HG03439 (cell line): ENCODE data around the gene NRXN2.

Source experiments
- ATAC-seq: cut with Tn5 transposase; IDR thresholded peaks from one replicate; pipeline ENCODE4 v1.9.1; 2021; ENCODE audit warnings: mild to moderate bottlenecking, moderate library complexity; ENCODE audit not compliant: unreplicated experiment

NRXN2 gene

GRCh38 chr11:64723117-64723906 lies at the start of gene NRXN2:
TSS of gene NRXN2 (minus strand) at chr11:64723197. CDS start at chr11:64713699, 9,498 bp downstream.
- ATAC-seq, result peak; percentile 85

GRCh38 chr11:64772303-64773018 lies 49.5 kb upstream of the NRXN2 start:
- no peak for ATAC-seq

GRCh38 chr11:64771861-64772260 lies 48.9 kb upstream of the NRXN2 start:
- ATAC-seq, result no peak

GRCh38 chr11:64770120-64770519 lies 47.1 kb upstream of the NRXN2 start:
- ATAC-seq, result no peak

GRCh38 chr11:64769283-64769682 lies 46.3 kb upstream of the NRXN2 start:
- no peak for ATAC-seq

- ATAC-seq, result no peak
These were observed 45.3 kb upstream of the NRXN2 start for GRCh38 chr11:64768300-64768694.

- no peak for ATAC-seq
These were observed 44.6 kb upstream of the NRXN2 start for GRCh38 chr11:64767344-64768299.

- ATAC-seq, result no peak
These were observed 43.9 kb upstream of the NRXN2 start for GRCh38 chr11:64766881-64767280.

- no peak for ATAC-seq
These were observed 43.1 kb upstream of the NRXN2 start for GRCh38 chr11:64765851-64766665.

- no peak for ATAC-seq
These were observed 42.4 kb upstream of the NRXN2 start for GRCh38 chr11:64765291-64765850.

- ATAC-seq, result no peak
These were observed 41.8 kb upstream of the NRXN2 start for GRCh38 chr11:64764753-64765152.

GRCh38 chr11:64764040-64764611 lies 41.1 kb upstream of the NRXN2 start:
- ATAC-seq, result no peak

GRCh38 chr11:64763526-64764039 lies 40.6 kb upstream of the NRXN2 start:
- ATAC-seq, result no peak

GRCh38 chr11:64762674-64763525 lies 39.9 kb upstream of the NRXN2 start:
- ATAC-seq, result no peak

GRCh38 chr11:64762277-64762673 lies 39.3 kb upstream of the NRXN2 start:
- ATAC-seq, result no peak

GRCh38 chr11:64760759-64761420 lies 37.9 kb upstream of the NRXN2 start:
- no peak for ATAC-seq

GRCh38 chr11:64759722-64760719 lies 37.0 kb upstream of the NRXN2 start, which contains the start of gene PYGM:
TSS of gene PYGM (minus strand) at chr11:64759974. CDS start at chr11:64759898, 76 bp downstream.
- no peak for ATAC-seq
